Measurements from ENCODE around the gene SMIM17. TPM values are rescaled to one million over a fixed set of nuclear protein-coding genes. Genes with fewer than 3 reads are reported as not detected.

SMIM17 gene
- total RNA-seq, 1 experiment from 2014 or later = 0.28 TPM

DNA sequence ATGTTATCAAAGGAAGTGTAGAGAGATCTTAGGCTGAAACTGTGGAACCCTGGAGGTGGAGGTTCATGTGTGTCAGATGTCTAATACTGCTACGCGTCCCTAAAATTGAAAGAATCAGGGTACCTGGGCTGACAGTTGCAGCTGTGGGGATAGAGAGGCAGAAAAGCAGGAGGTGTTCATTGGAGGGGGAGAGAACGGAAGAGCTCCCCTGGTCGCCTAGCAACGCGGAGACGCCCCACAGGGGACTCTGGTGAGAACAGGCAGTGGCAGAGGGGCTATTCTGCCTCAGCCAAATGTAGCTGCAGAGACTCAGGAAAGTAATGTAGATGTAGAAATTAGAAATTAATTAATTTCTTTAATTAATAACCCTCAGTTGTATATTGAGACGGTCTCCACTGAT, 38.7 kb downstream of the SMIM17 start:
- H3K36me3 Mint-ChIP-seq (ENCODE audit: insufficient read depth in 1 of 3, low read depth in 3 of 3) = peaks cover 7 to 19% (median 13%) of the 10 kb centered on the region in 3 experiments; a peak in 6 of 7 replicates

More for the DNA sequence above, 38.7 kb downstream of the SMIM17 start:
- no peak overlapping the region for H3K4me2 ChIP-seq (ENCODE audit: insufficient read depth, insufficient read length, low read length)
- no peak overlapping the region for H2BK5ac ChIP-seq (ENCODE audit: insufficient read length, low read length)
- H3K79me1 ChIP-seq (ENCODE audit: insufficient read depth, low read depth, low read length, poor library complexity, severe bottlenecking) = no peaks in the 10 kb centered on the region
- H3T11ph ChIP-seq (ENCODE audit: low read length) = no peak overlapping the region
- no peak for DNase-seq
- H2BK20ac ChIP-seq (ENCODE audit: low read depth, low read length, poor library complexity, severe bottlenecking) = no peak overlapping the region
- H3K9ac ChIP-seq (ENCODE audit: extremely low read depth, insufficient read length, low read length) = no peak overlapping the region
- no peaks in the 10 kb centered on the region for H3K27me3 ChIP-seq (ENCODE audit: insufficient read depth, low read length)
- H4K5ac ChIP-seq (ENCODE audit: insufficient read length, low read depth, low read length) = no peak overlapping the region
- no peak overlapping the region for H3K27ac ChIP-seq (ENCODE audit: insufficient read length, low read depth, low read length)
- no peak overlapping the region for H2BK12ac ChIP-seq (ENCODE audit: insufficient read length, low read depth, low read length)
- no peaks in the 10 kb centered on the region for H3K4me1 Mint-ChIP-seq
- TF ChIP-seq, protein P1, sequence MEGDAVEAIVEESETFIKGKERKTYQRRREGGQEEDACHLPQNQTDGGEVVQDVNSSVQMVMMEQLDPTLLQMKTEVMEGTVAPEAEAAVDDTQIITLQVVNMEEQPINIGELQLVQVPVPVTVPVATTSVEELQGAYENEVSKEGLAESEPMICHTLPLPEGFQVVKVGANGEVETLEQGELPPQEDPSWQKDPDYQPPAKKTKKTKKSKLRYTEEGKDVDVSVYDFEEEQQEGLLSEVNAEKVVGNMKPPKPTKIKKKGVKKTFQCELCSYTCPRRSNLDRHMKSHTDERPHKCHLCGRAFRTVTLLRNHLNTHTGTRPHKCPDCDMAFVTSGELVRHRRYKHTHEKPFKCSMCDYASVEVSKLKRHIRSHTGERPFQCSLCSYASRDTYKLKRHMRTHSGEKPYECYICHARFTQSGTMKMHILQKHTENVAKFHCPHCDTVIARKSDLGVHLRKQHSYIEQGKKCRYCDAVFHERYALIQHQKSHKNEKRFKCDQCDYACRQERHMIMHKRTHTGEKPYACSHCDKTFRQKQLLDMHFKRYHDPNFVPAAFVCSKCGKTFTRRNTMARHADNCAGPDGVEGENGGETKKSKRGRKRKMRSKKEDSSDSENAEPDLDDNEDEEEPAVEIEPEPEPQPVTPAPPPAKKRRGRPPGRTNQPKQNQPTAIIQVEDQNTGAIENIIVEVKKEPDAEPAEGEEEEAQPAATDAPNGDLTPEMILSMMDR (conservative IDR thresholded peaks at IDR 0.05) = no peak
- no peaks in the 10 kb centered on the region for H4K20me1 ChIP-seq (ENCODE audit: control insufficient read depth, insufficient read depth, insufficient read length)
- H3K23ac ChIP-seq (ENCODE audit: insufficient read length, low read depth, low read length) = no peak overlapping the region
- H3K9me3 ChIP-seq (ENCODE audit: control insufficient read depth, low read depth, low read length) = peaks cover 55% of the 10 kb centered on the region
- H3K27ac Mint-ChIP-seq = no peak overlapping the region
- H4K91ac ChIP-seq (ENCODE audit: insufficient read length, low read depth, low read length) = no peak overlapping the region
- H3K18ac ChIP-seq (ENCODE audit: insufficient read length, low read depth, low read length) = no peak overlapping the region
- H2AFZ ChIP-seq (ENCODE audit: low read length) = no peak overlapping the region
- H3K4me1 ChIP-seq (ENCODE audit: insufficient read depth, low read length) = no peaks in the 10 kb centered on the region
- H3K9me3 Mint-ChIP-seq = peaks cover 86 to 89% of the 10 kb centered on the region in 2 experiments
- no peak overlapping the region for H2AK5ac ChIP-seq (ENCODE audit: insufficient read length, low read length)
- H3K27me3 Mint-ChIP-seq (ENCODE audit: low read depth) = no peaks in the 10 kb centered on the region; the same call in none of the 2 replicates
- H4K8ac ChIP-seq (replicated peaks; ENCODE audit: insufficient read length, low read depth, low read length) = no peak overlapping the region
- H3K23me2 ChIP-seq (ENCODE audit: insufficient read length, low read depth, low read length, poor library complexity, severe bottlenecking) = no peaks in the 10 kb centered on the region
- H2BK15ac ChIP-seq (ENCODE audit: low read depth, low read length) = no peak overlapping the region
- no peaks in the 10 kb centered on the region for H3K79me2 ChIP-seq (ENCODE audit: insufficient read depth, low read length)
- H3K4me3 Mint-ChIP-seq = no peak overlapping the region
- H3K56ac ChIP-seq (ENCODE audit: insufficient read length, low read depth, low read length) = no peak overlapping the region
- no CpG with 5 or more reads among the region's 8 CpGs for WGBS (ENCODE audit: extremely low coverage, insufficient read length, low lambda C conversion rate)
- H2BK120ac ChIP-seq (ENCODE audit: low read depth, low read length, poor library complexity, severe bottlenecking) = no peak overlapping the region
- no peak overlapping the region for H3K14ac ChIP-seq (ENCODE audit: insufficient read depth, low read length)
- H3K4ac ChIP-seq (ENCODE audit: low read depth, low read length) = no peak overlapping the region
